ENCODE data around the gene MPP2. TPM values are rescaled to one million over a fixed set of nuclear protein-coding genes. Genes with fewer than 3 reads are reported as not detected.

Gene MPP2, protein sequence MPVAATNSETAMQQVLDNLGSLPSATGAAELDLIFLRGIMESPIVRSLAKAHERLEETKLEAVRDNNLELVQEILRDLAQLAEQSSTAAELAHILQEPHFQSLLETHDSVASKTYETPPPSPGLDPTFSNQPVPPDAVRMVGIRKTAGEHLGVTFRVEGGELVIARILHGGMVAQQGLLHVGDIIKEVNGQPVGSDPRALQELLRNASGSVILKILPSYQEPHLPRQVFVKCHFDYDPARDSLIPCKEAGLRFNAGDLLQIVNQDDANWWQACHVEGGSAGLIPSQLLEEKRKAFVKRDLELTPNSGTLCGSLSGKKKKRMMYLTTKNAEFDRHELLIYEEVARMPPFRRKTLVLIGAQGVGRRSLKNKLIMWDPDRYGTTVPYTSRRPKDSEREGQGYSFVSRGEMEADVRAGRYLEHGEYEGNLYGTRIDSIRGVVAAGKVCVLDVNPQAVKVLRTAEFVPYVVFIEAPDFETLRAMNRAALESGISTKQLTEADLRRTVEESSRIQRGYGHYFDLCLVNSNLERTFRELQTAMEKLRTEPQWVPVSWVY
- total RNA-seq (25.0 and 25.4 TPM in 2 replicates), polyA plus RNA-seq (17.2 and 23.4 TPM in 2 replicates)

DNA sequence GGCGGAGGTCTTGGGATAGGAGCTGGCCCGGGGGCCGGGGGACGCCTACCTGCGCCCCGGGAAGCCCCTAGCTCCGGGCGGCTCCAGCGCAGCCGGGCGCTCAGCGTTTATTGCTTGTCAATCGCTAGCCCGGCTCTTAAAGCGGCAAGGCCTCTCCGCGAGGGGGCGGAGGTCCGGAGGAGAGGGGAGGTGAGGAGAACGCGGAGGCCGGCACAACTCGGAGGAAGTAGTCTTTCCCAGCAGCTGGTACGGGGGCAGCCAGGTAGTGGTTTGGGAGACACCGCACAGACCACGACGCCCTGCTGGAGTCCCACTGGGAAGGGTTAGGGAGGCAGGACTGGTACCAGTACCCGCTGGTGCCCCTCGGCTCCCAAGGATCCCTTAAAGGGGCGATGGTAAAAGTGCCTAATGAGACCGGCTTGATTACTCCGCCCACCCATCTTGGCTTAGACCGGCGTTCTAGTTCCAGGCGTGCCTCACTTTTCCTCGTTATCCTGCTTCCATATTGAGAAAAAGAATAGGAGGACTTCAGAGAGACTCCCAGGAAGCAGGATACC, at the start of gene MPP2:
MPP2 (minus strand) TSS at position 112 of the 557 bp plus-strand sequence. CDS start 3,076 bp downstream, outside the sequence.
- DNase-seq (ENCODE audit: low read depth in 1 of 2, low spot score in 1 of 2), result peak; percentile 76 to 92

DNA sequence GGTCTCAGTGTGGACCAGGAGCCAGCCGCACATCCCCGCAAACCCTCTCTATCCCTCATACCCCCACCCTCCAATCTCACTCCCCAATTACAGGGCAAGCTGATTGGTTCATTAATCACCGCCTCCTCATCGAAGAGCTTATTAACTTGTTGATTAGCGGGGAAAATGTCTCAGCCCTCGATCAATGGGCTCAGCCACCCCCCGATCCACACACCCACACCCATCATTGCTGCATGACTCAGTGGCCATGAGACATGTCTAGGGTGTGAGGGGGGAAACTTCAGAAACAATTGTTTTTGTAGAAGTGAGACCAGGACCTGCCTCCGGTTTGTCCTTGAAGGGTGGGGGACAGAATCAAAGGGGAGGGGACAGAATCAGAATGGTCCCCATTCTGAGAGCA, 48.9 kb upstream of the MPP2 start:
- H3K4me3 ChIP-seq, result no peak overlapping the region
- no peak overlapping the region for H3K27ac ChIP-seq
- peaks cover 29% of the 10 kb centered on the region for H3K27me3 ChIP-seq
- H3K4me1 ChIP-seq (ENCODE audit: low read depth), result no peaks in the 10 kb centered on the region
- H3K36me3 ChIP-seq, result no peaks in the 10 kb centered on the region
- TF ChIP-seq, protein P1, sequence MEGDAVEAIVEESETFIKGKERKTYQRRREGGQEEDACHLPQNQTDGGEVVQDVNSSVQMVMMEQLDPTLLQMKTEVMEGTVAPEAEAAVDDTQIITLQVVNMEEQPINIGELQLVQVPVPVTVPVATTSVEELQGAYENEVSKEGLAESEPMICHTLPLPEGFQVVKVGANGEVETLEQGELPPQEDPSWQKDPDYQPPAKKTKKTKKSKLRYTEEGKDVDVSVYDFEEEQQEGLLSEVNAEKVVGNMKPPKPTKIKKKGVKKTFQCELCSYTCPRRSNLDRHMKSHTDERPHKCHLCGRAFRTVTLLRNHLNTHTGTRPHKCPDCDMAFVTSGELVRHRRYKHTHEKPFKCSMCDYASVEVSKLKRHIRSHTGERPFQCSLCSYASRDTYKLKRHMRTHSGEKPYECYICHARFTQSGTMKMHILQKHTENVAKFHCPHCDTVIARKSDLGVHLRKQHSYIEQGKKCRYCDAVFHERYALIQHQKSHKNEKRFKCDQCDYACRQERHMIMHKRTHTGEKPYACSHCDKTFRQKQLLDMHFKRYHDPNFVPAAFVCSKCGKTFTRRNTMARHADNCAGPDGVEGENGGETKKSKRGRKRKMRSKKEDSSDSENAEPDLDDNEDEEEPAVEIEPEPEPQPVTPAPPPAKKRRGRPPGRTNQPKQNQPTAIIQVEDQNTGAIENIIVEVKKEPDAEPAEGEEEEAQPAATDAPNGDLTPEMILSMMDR (IDR thresholded peaks at IDR 0.05; ENCODE audit: low read depth, low read length), result no peak
- H3K9me3 ChIP-seq (ENCODE audit: low read depth), result no peaks in the 10 kb centered on the region
- DNase-seq (ENCODE audit: low read depth in 1 of 2, low spot score in 1 of 2), result no peak

More for the DNA sequence above, at the start of gene MPP2:
- no peaks in the 10 kb centered on the region for H3K36me3 ChIP-seq
- H3K4me1 ChIP-seq (ENCODE audit: low read depth), result peaks cover 10% of the 10 kb centered on the region
- H3K9me3 ChIP-seq (ENCODE audit: low read depth), result no peaks in the 10 kb centered on the region
- H3K27ac ChIP-seq, result no peak within 1 kb of the TSS
- H3K4me3 ChIP-seq, result peak within 1 kb of the TSS; percentile 68
- peaks cover 14% of the 10 kb centered on the region for H3K27me3 ChIP-seq
- TF ChIP-seq, protein P1 (IDR thresholded peaks at IDR 0.05; ENCODE audit: low read depth, low read length), result peak; percentile 17

DNA sequence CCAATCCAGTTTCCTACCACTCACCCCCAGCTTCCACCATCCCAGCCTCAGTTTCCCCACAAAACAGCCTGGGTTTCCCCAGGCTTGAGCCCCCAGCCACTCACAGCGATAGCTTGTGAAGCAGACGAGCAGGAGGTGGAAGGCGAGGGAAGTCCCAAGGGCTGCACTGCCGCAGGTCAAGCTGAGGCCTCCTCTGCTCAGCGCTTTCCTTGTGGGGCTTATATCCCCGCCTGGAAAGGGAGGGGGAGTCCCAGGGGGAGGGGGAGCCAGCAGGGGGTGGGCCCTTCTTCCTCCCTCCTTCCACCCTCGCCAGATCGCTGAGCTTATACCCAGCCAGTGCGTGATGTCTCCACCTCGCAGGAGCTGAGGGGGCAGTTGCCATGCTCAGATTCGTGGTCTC, 46.4 kb upstream of the MPP2 start, which contains the start of gene PYY:
PYY (minus strand) TSS at position 195 of the 400 bp plus-strand sequence. CDS start 457 bp downstream, outside the sequence.
- Histone ChIP-seq H3K27ac (no peak within 1 kb of the TSS), H3K36me3 (no peaks in the 10 kb centered on the region), H3K4me3 (peak within 1 kb of the TSS; percentile 24), H3K4me1 (ENCODE audit: low read depth) (no peaks in the 10 kb centered on the region), H3K9me3 (ENCODE audit: low read depth) (no peaks in the 10 kb centered on the region), H3K27me3 (peaks cover 29% of the 10 kb centered on the region)
- no peak for DNase-seq (ENCODE audit: low read depth in 1 of 2, low spot score in 1 of 2)
- TF ChIP-seq, protein P1 (IDR thresholded peaks at IDR 0.05; ENCODE audit: low read depth, low read length), result no peak

DNA sequence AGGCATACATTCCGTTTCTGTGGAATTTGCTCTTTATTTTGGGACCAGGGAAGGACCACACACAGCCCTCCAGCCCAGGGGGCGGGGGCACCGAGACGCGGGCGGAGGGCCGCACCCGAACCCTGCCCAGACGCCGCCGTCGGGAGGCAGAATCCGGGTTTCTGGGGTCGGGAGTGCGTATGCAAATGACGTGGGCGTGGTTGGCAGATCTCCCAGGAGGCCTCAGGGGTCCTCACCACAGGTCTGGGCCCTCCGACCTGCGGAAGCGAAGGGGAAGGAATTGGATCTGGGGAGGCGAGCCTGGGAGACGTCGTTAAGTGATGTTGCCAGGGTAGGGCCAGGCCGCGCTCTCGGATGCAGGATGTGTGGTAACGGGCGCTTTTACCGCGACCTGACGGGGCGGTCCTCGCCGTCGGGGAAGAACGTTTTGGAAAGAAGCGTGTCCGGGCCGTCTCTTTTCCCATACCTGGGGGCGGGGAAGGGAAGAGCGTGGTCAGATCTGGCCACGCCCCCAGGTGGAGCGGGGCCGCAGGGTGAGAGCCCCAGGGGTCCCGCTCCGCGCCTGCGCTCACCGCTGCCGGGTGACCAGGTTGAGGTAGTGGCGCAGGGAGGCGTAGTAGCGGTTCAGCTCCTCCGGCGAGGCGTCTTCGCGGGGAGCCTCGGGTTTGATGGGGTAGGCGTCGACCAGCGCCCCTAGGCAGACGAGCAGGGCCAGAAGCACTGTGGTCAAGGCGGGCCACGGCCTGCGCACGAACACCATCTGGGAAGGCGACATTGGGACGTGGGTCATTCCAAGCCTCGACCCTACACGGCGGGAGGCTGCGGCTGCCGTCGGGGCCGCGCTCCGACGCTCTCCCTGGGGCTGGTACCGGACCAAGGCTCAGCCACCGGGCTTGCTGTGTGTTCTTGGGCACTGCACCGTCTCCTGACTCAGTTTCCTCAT, 45.7 kb upstream of the MPP2 start:
- H3K4me3 ChIP-seq, result peak overlapping the region; percentile 24
- TF ChIP-seq, protein P1 (IDR thresholded peaks at IDR 0.05; ENCODE audit: low read depth, low read length), result no peak
- H3K9me3 ChIP-seq (ENCODE audit: low read depth), result no peaks in the 10 kb centered on the region
- peak in 1 of 2 donors; percentile 57 for DNase-seq (ENCODE audit: low read depth in 1 of 2, low spot score in 1 of 2)
- H3K27me3 ChIP-seq, result peaks cover 29% of the 10 kb centered on the region
- no peak overlapping the region for H3K27ac ChIP-seq
- no peaks in the 10 kb centered on the region for H3K36me3 ChIP-seq
- no peaks in the 10 kb centered on the region for H3K4me1 ChIP-seq (ENCODE audit: low read depth)

DNA sequence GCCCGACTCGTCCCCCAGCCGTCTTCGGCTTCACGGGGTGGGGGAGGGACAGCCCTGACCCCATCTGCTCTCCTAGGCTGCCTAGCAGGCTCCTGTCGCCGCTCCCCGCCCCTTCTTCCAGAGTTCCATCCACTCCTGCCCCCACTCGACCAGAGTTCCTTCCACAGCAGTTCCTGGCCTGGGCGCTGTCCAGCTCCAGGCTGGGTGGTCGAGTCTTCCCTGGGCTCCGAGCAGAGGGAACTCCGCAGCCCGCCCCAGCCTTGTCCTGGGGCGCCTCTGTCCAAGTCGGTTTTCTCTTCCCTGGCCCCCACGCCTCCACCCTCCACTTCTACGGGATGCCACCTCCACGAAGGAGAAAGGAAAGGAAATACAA, 45.0 kb upstream of the MPP2 start:
- no peaks in the 10 kb centered on the region for H3K4me1 ChIP-seq (ENCODE audit: low read depth)
- peaks cover 29% of the 10 kb centered on the region for H3K27me3 ChIP-seq
- no peaks in the 10 kb centered on the region for H3K9me3 ChIP-seq (ENCODE audit: low read depth)
- peak overlapping the region; percentile 24 for H3K4me3 ChIP-seq
- peak; percentile 10 to 73 for DNase-seq (ENCODE audit: low read depth in 1 of 2, low spot score in 1 of 2)
- H3K27ac ChIP-seq, result no peak overlapping the region
- no peaks in the 10 kb centered on the region for H3K36me3 ChIP-seq
- TF ChIP-seq, protein P1 (IDR thresholded peaks at IDR 0.05; ENCODE audit: low read depth, low read length), result no peak

Measured in cardiac muscle cell (in vitro differentiated cells and primary cell).